PC-9 (cell line): ENCODE results near the gene ZAR1L. TPM values are rescaled to one million over a fixed set of nuclear protein-coding genes. Genes with fewer than 3 reads are reported as not detected.

Source experiments
- BruUV-seq: library from RNA; stranded (reverse); fragments of 400-500 nt; replicated peaks from 2 replicates; lab custom pipeline; 2021; lab: Mats Ljungman, UMichigan
- CTCF ChIA-PET: fragments of 300-600 bp; sonication (Branson Sonifier 250); formaldehyde crosslinking; loops from one replicate; lab custom pipeline; 2022; ENCODE audit warnings: antibody characterized with exemption; lab: Charles Lee
- POLR2A ChIA-PET: fragments of 300-600 bp; sonication (Branson Sonifier 250); formaldehyde crosslinking; loops from one replicate; lab custom pipeline; 2022; ENCODE audit warnings: antibody characterized with exemption; ENCODE audit not compliant: unreplicated experiment; lab: Charles Lee
- DNase-seq, 2 experiments: peaks; one replicate each; pipeline versions ENCODE4 v3.0.0 to v3.0.0-alpha.2; 2015 to 2022; ENCODE audit warnings: mixed read lengths in 1 of 2
- H2AFZ ChIP-seq: fragments of 200-600 bp; sonication (generic); 2 replicates; pipeline ENCODE4 v1.8.1; 2017; ENCODE audit warnings: antibody characterized with exemption
- H3F3A ChIP-seq: fragments of 200-600 bp; sonication (generic); 2 replicates; pipeline ENCODE4 v1.8.1; 2017; ENCODE audit warnings: antibody characterized with exemption, mild to moderate bottlenecking, low read depth; ENCODE audit not compliant: insufficient read depth
- H3K27ac ChIP-seq: fragments of 200-600 bp; sonication (generic); 2 replicates; pipeline ENCODE4 v1.6.1; 2016; ENCODE audit warnings: mixed run types
- H3K27me3 ChIP-seq: fragments of 200-600 bp; sonication (generic); 2 replicates; pipeline ENCODE4 v1.6.1; 2016; ENCODE audit warnings: low read depth, mixed run types; ENCODE audit not compliant: insufficient read depth
- H3K36me3 ChIP-seq: fragments of 200-600 bp; sonication (generic); 2 replicates; pipeline ENCODE4 v1.6.1; 2016; ENCODE audit warnings: low read depth, mixed run types
- H3K4me1 ChIP-seq: fragments of 200-600 bp; sonication (generic); replicated peaks from 2 replicates; pipeline ENCODE4 v1.6.1; 2016; ENCODE audit warnings: mixed run types; ENCODE audit not compliant: insufficient read depth
- H3K4me2 ChIP-seq: fragments of 200-600 bp; sonication (generic); 2 replicates; pipeline ENCODE4 v1.6.1; 2017; ENCODE audit warnings: mixed run types
- H3K4me3 ChIP-seq: fragments of 200-600 bp; sonication (generic); 2 replicates; pipeline ENCODE4 v1.6.1; 2016; ENCODE audit warnings: mixed run types
- H3K79me2 ChIP-seq: fragments of 200-600 bp; sonication (generic); 2 replicates; pipeline ENCODE4 v1.6.1; 2017; ENCODE audit warnings: low read depth, mixed run types
- H3K9me2 ChIP-seq: fragments of 200-600 bp; sonication (generic); 2 replicates; pipeline ENCODE4 v1.8.1; 2017; ENCODE audit warnings: mild to moderate bottlenecking; ENCODE audit not compliant: insufficient read depth
- H3K9me3 ChIP-seq: fragments of 200-600 bp; sonication (generic); 2 replicates; pipeline ENCODE4 v1.8.1; 2016; ENCODE audit warnings: low read depth; ENCODE audit not compliant: insufficient read depth
- H4K20me1 ChIP-seq: fragments of 200-600 bp; sonication (generic); 2 replicates; pipeline ENCODE4 v1.8.1; 2017; ENCODE audit not compliant: insufficient read depth
- CTCF ChIP-seq: fragments of 200-600 bp; sonication (generic); conservative IDR thresholded peaks from 2 replicates; pipeline ENCODE4 v1.6.1; 2017; ENCODE audit warnings: mixed run types, antibody characterized with exemption, mild to moderate bottlenecking, moderate library complexity
- EZH2 ChIP-seq: fragments of 200-600 bp; sonication (generic); IDR thresholded peaks from 2 replicates; pipeline ENCODE4 v1.8.0; 2017; ENCODE audit warnings: antibody characterized with exemption, low read depth
- intact Hi-C: fragments of 100-400 bp; cut with micrococcal nuclease; formaldehyde crosslinking; loops from one replicate; pipeline ENCODE4 v1.10.0; 2022; ENCODE audit not compliant: unreplicated experiment
- total RNA-seq: library from RNA; stranded (reverse); gene quantifications from 2 replicates; pipeline ENCODE4 v1.2.3, GENCODE V29; 2021

Gene ZAR1L
- total RNA-seq, 1 experiment from 2014 or later: 0.37 TPM

GRCh38 chr13:32334671-32335070 is 19.5 kb upstream of the ZAR1L start:
- Histone ChIP-seq H3K27ac (no peak overlapping the region), H3K27me3 (no peaks in the 10 kb centered on the region), H3K4me2 (no peak overlapping the region), H4K20me1 (no peaks in the 10 kb centered on the region), H3K4me3 (no peak overlapping the region), H3K4me1 (no peaks in the 10 kb centered on the region), H3K9me3 (peaks cover 21% of the 10 kb centered on the region), H3K79me2 (no peaks in the 10 kb centered on the region), H2AFZ (no peak overlapping the region), H3K9me2 (no peaks in the 10 kb centered on the region), H3F3A (peaks cover 3% of the 10 kb centered on the region; the same call in 1 of the 2 replicates), H3K36me3 (peaks cover 57% of the 10 kb centered on the region)
- ChIA-PET CTCF (no interaction called here), POLR2A (no interaction called here)
- DNase-seq: no peak
- TF ChIP-seq CTCF (no peak), EZH2 (no peak)
- no TSS peak for BruUV-seq
- intact Hi-C loops: no loop called here

- Histone ChIP-seq H3K4me1 (no peaks in the 10 kb centered on the region), H3K4me3 (no peak overlapping the region), H3F3A (no peaks in the 10 kb centered on the region), H3K79me2 (no peaks in the 10 kb centered on the region), H4K20me1 (no peaks in the 10 kb centered on the region), H3K9me2 (no peaks in the 10 kb centered on the region), H3K36me3 (peaks cover 30% of the 10 kb centered on the region), H2AFZ (no peak overlapping the region), H3K4me2 (no peak overlapping the region), H3K27me3 (no peaks in the 10 kb centered on the region), H3K27ac (no peak overlapping the region), H3K9me3 (peaks cover 4% of the 10 kb centered on the region; the same call in 1 of the 2 replicates)
- POLR2A ChIA-PET: no interaction called here
- no TSS peak for BruUV-seq
- intact Hi-C loops: no loop called here
- TF ChIP-seq CTCF (no peak), EZH2 (no peak)
- CTCF ChIA-PET: interaction anchor here (0.6 kb wide), 1 partner anchor 15 kb away, joined by 4 read pairs; no protein-coding TSS in a partner anchor
- no peak for DNase-seq
Observed at GRCh38 chr13:32330441-32330840, 15.3 kb upstream of the ZAR1L start.

- no peak overlapping the region for H2AFZ ChIP-seq
- TF ChIP-seq EZH2 (no peak), CTCF (no peak)
- H3K4me2 ChIP-seq: no peak overlapping the region
Observed at GRCh38 chr13:32323912-32324311, 8.7 kb upstream of the ZAR1L start.

More at GRCh38 chr13:32323912-32324311, 8.7 kb upstream of the ZAR1L start:
- Histone ChIP-seq H3K27me3 (no peaks in the 10 kb centered on the region), H3K4me3 (no peak overlapping the region), H3K4me1 (no peaks in the 10 kb centered on the region), H3K9me2 (no peaks in the 10 kb centered on the region), H4K20me1 (no peaks in the 10 kb centered on the region), H3K36me3 (peaks cover 16% of the 10 kb centered on the region; the same call in 1 of the 2 replicates), H3K27ac (no peak overlapping the region), H3K9me3 (no peaks in the 10 kb centered on the region; the same call in 1 of the 2 replicates), H3F3A (no peaks in the 10 kb centered on the region), H3K79me2 (no peaks in the 10 kb centered on the region)
- no TSS peak for BruUV-seq
- intact Hi-C loops: no loop called here
- DNase-seq: no peak
- CTCF ChIA-PET: no interaction called here
- POLR2A ChIA-PET: no interaction called here
